Naive thymus-derived CD4-positive, alpha-beta T cell (primary cell): ENCODE results near the gene SLC39A11. TPM values are rescaled to one million over a fixed set of nuclear protein-coding genes. Genes with fewer than 3 reads are reported as not detected.

ENCODE experiments used
- ATAC-seq: fragments of 150-1000 bp; cut with Tn5 transposase; 2 replicates; pipeline ENCODE4 v1.10.0; 2021; ENCODE audit warnings: mild to moderate bottlenecking, moderate library complexity
- CTCF ChIA-PET: fragments of 350-600 bp; sonication (Branson Sonifier 250); formaldehyde crosslinking; loops from one replicate; lab custom pipeline; 2021; ENCODE audit warnings: antibody characterized with exemption; lab: Charles Lee
- POLR2A ChIA-PET: fragments of 350-600 bp; sonication (Branson Sonifier 250); formaldehyde crosslinking; loops from one replicate; lab custom pipeline; 2021; ENCODE audit warnings: antibody characterized with exemption, inconsistent platforms; lab: Charles Lee
- DNase-seq, 9 donors: peaks; one replicate each; pipeline versions ENCODE4 v3.0.0 to v3.0.0-alpha.2; 2020 to 2022; ENCODE audit warnings: mixed read lengths in 1 of 9
- H3K27ac ChIP-seq: one replicate; pipeline ENCODE4 v1.7.0; 2013; ENCODE audit warnings: mild to moderate bottlenecking, low read depth, low read length, moderate library complexity
- H3K27me3 ChIP-seq, 2 donors: one replicate each; pipeline ENCODE4 v1.7.0; 2013; ENCODE audit warnings: low read length in 2 of 2, mild to moderate bottlenecking in 2 of 2, moderate library complexity in 2 of 2; ENCODE audit not compliant: control insufficient read depth in 2 of 2, insufficient read depth in 2 of 2
- H3K36me3 ChIP-seq, 3 experiments: 1 replicate in 2 of 3; 2 replicates in 1 of 3; pipeline ENCODE4 v1.7.0; 2013; ENCODE audit warnings: low read length in 3 of 3, mild to moderate bottlenecking in 3 of 3, moderate library complexity in 1 of 3; ENCODE audit not compliant: insufficient read depth in 3 of 3, control insufficient read depth in 2 of 3
- H3K4me1 ChIP-seq, 2 donors: one replicate each; pipeline ENCODE4 v1.7.0; 2013; ENCODE audit warnings: low read length in 2 of 2, mild to moderate bottlenecking in 2 of 2, moderate library complexity in 1 of 2; ENCODE audit not compliant: control insufficient read depth in 2 of 2, insufficient read depth in 2 of 2
- H3K4me3 ChIP-seq: 2 replicates; pipeline ENCODE4 v1.7.0; 2013; ENCODE audit warnings: mild to moderate bottlenecking, low read length
- H3K9me3 ChIP-seq, 3 experiments: 1 replicate in 2 of 3; 2 replicates in 1 of 3; pipeline ENCODE4 v1.7.0; 2013; ENCODE audit warnings: low read length in 3 of 3; ENCODE audit not compliant: control insufficient read depth in 2 of 3
- H3K27ac Mint-ChIP-seq, 9 donors: one replicate each; pipeline ENCODE4 v1.8.0; 2020 to 2022; ENCODE audit warnings: mixed read lengths in 9 of 9, mild to moderate bottlenecking in 8 of 9, moderate library complexity in 5 of 9, inconsistent platforms in 2 of 9
- H3K27me3 Mint-ChIP-seq, 5 donors: one replicate each; pipeline ENCODE4 v1.8.0; 2021 to 2022; ENCODE audit warnings: mixed read lengths in 5 of 5, mild to moderate bottlenecking in 1 of 5
- H3K36me3 Mint-ChIP-seq, 5 donors: one replicate each; pipeline ENCODE4 v1.8.0; 2020 to 2022; ENCODE audit warnings: mixed read lengths in 5 of 5, mild to moderate bottlenecking in 3 of 5, inconsistent platforms in 1 of 5
- H3K4me1 Mint-ChIP-seq, 7 donors: one replicate each; pipeline ENCODE4 v1.8.0; 2020 to 2022; ENCODE audit warnings: mixed read lengths in 7 of 7, mild to moderate bottlenecking in 3 of 7, inconsistent platforms in 1 of 7
- H3K4me3 Mint-ChIP-seq, 10 donors: one replicate each; pipeline ENCODE4 v1.8.0; 2020 to 2022; ENCODE audit warnings: mild to moderate bottlenecking in 10 of 10, mixed read lengths in 10 of 10, moderate library complexity in 6 of 10, inconsistent platforms in 2 of 10
- H3K9me3 Mint-ChIP-seq, 11 donors: one replicate each; pipeline ENCODE4 v1.8.0; 2020 to 2022; ENCODE audit warnings: mixed read lengths in 11 of 11, mild to moderate bottlenecking in 4 of 11, inconsistent platforms in 1 of 11, moderate library complexity in 1 of 11
- intact Hi-C, 2 donors: fragments of 100-400 bp; cut with micrococcal nuclease; formaldehyde crosslinking; loops; one replicate each; pipeline ENCODE4 v1.15.1; 2023
- polyA plus RNA-seq, 2 donors: library from polyadenylated mRNA; unstranded; fragments of 300-500 nt; fragmentation: Illumina TruSeq; gene quantifications; one replicate each; pipeline ENCODE4 v1.2.3, GENCODE V29; 2021
- total RNA-seq, 6 experiments: library from RNA in 5 of 6; stranded (reverse) in 5 of 6; gene quantifications; 1 replicate in 5 of 6; 2 replicates in 1 of 6; pipeline ENCODE4 v1.2.3 and lab custom pipeline; 2021 to 2026

The SLC39A11 gene
- total and polyA plus RNA-seq, 7 experiments from 2014 or later = 8.5 to 36.7 (median 19.8) TPM

GRCh38 chr17:72702136-72702735, 390.3 kb downstream of the SLC39A11 start:
- no peak overlapping the region for H3K27ac Mint-ChIP-seq
- H3K36me3 Mint-ChIP-seq = peaks cover 4 to 27% (median 22%) of the 10 kb centered on the region in 5 donors
- Histone ChIP-seq H3K36me3 (no peaks in the 10 kb centered on the region), H3K4me1 (no peaks in the 10 kb centered on the region), H3K4me3 (no peak overlapping the region), H3K27ac (no peak overlapping the region), H3K27me3 (no peaks in the 10 kb centered on the region), H3K9me3 (no peaks in the 10 kb centered on the region)
- H3K27me3 Mint-ChIP-seq = no peaks in the 10 kb centered on the region
- intact Hi-C loops = no loop called here
- ChIA-PET CTCF (interaction anchor here (0.6 kb wide), 1 partner anchor 596 kb away, joined by 3 read pairs; no protein-coding TSS in a partner anchor), POLR2A (no interaction called here)
- DNase-seq (no peak), ATAC-seq (no peak)
- H3K4me1 Mint-ChIP-seq = peaks cover 0 to 18% (median 0%) of the 10 kb centered on the region in 7 donors
- H3K4me3 Mint-ChIP-seq = no peak overlapping the region
- H3K9me3 Mint-ChIP-seq = peaks cover 0 to 15% (median 0%) of the 10 kb centered on the region in 11 donors

- no peak overlapping the region for H3K4me3 Mint-ChIP-seq
These were observed 392.3 kb downstream of the SLC39A11 start for GRCh38 chr17:72700226-72700625.

GRCh38 chr17:72699545-72699944, 392.9 kb downstream of the SLC39A11 start:
- Mint-ChIP-seq H3K27me3 (no peaks in the 10 kb centered on the region), H3K9me3 (peaks cover 0 to 11% (median 0%) of the 10 kb centered on the region in 11 donors), H3K36me3 (peaks cover 5 to 30% (median 16%) of the 10 kb centered on the region in 5 donors), H3K4me1 (peaks cover 0 to 5% (median 0%) of the 10 kb centered on the region in 7 donors), H3K4me3 (no peak overlapping the region), H3K27ac (no peak overlapping the region)
- no peak overlapping the region for H3K27ac ChIP-seq
- H3K9me3 ChIP-seq = no peaks in the 10 kb centered on the region
- intact Hi-C loops = no loop called here
- no peak overlapping the region for H3K4me3 ChIP-seq
- no peaks in the 10 kb centered on the region for H3K36me3 ChIP-seq
- no peaks in the 10 kb centered on the region for H3K4me1 ChIP-seq
- POLR2A ChIA-PET = no interaction called here
- CTCF ChIA-PET = no interaction called here
- DNase-seq (no peak), ATAC-seq (no peak)
- H3K27me3 ChIP-seq = no peaks in the 10 kb centered on the region

More at GRCh38 chr17:72700226-72700625, 392.3 kb downstream of the SLC39A11 start:
- Histone ChIP-seq H3K27me3 (no peaks in the 10 kb centered on the region), H3K4me3 (no peak overlapping the region), H3K9me3 (no peaks in the 10 kb centered on the region), H3K27ac (no peak overlapping the region), H3K4me1 (no peaks in the 10 kb centered on the region), H3K36me3 (no peaks in the 10 kb centered on the region)
- ATAC-seq (no peak), DNase-seq (no peak)
- POLR2A ChIA-PET = no interaction called here
- Mint-ChIP-seq H3K36me3 (peaks cover 8 to 33% (median 19%) of the 10 kb centered on the region in 5 donors), H3K27me3 (no peaks in the 10 kb centered on the region), H3K4me1 (peaks cover 0 to 7% (median 0%) of the 10 kb centered on the region in 7 donors), H3K27ac (no peak overlapping the region), H3K9me3 (peaks cover 0 to 13% (median 0%) of the 10 kb centered on the region in 11 donors)
- intact Hi-C loops = no loop called here
- CTCF ChIA-PET = no interaction called here

- ChIA-PET POLR2A (no interaction called here), CTCF (no interaction called here)
- intact Hi-C loops = no loop called here
- Mint-ChIP-seq H3K27ac (no peak overlapping the region), H3K4me1 (peaks cover 0 to 5% (median 0%) of the 10 kb centered on the region in 7 donors), H3K9me3 (peaks cover 0 to 8% (median 0%) of the 10 kb centered on the region in 11 donors), H3K4me3 (no peak overlapping the region), H3K27me3 (no peaks in the 10 kb centered on the region), H3K36me3 (peaks cover 5 to 25% (median 15%) of the 10 kb centered on the region in 5 donors)
- H3K9me3 ChIP-seq = no peaks in the 10 kb centered on the region
- H3K4me3 ChIP-seq = no peak overlapping the region
- no peaks in the 10 kb centered on the region for H3K36me3 ChIP-seq
- no peak for DNase-seq
- no peaks in the 10 kb centered on the region for H3K4me1 ChIP-seq
- no peaks in the 10 kb centered on the region for H3K27me3 ChIP-seq
- no peak overlapping the region for H3K27ac ChIP-seq
- ATAC-seq = no peak
These were observed 394.8 kb downstream of the SLC39A11 start for GRCh38 chr17:72697602-72698146.

- ChIA-PET CTCF (no interaction called here), POLR2A (no interaction called here)
- Histone ChIP-seq H3K4me3 (no peak overlapping the region), H3K27me3 (no peaks in the 10 kb centered on the region), H3K27ac (no peak overlapping the region), H3K36me3 (no peaks in the 10 kb centered on the region), H3K4me1 (no peaks in the 10 kb centered on the region), H3K9me3 (no peaks in the 10 kb centered on the region)
- DNase-seq = no peak
- Mint-ChIP-seq H3K36me3 (peaks cover 4 to 22% (median 10%) of the 10 kb centered on the region in 5 donors), H3K4me1 (peaks cover 0 to 5% (median 0%) of the 10 kb centered on the region in 7 donors), H3K9me3 (peaks cover 0 to 5% (median 0%) of the 10 kb centered on the region in 11 donors), H3K27ac (no peak overlapping the region), H3K4me3 (no peak overlapping the region), H3K27me3 (no peaks in the 10 kb centered on the region)
- intact Hi-C loops = no loop called here
- no peak for ATAC-seq
These were observed 395.8 kb downstream of the SLC39A11 start for GRCh38 chr17:72696721-72697120.

- no peak overlapping the region for H3K4me3 Mint-ChIP-seq
- no peak overlapping the region for H3K4me3 ChIP-seq
- CTCF ChIA-PET = no interaction called here
- intact Hi-C loops = no loop called here
- POLR2A ChIA-PET = no interaction called here
- H3K9me3 ChIP-seq = no peaks in the 10 kb centered on the region
- no peaks in the 10 kb centered on the region for H3K4me1 ChIP-seq
- peaks cover 4 to 25% (median 9%) of the 10 kb centered on the region in 5 donors for H3K36me3 Mint-ChIP-seq
- no peak overlapping the region for H3K27ac Mint-ChIP-seq
- ATAC-seq (no peak), DNase-seq (no peak)
- H3K27ac ChIP-seq = no peak overlapping the region
- H3K27me3 ChIP-seq = no peaks in the 10 kb centered on the region
- peaks cover 0 to 5% (median 0%) of the 10 kb centered on the region in 7 donors for H3K4me1 Mint-ChIP-seq
- H3K9me3 Mint-ChIP-seq = peaks cover 0 to 5% (median 0%) of the 10 kb centered on the region in 11 donors
- no peaks in the 10 kb centered on the region for H3K36me3 ChIP-seq
- H3K27me3 Mint-ChIP-seq = no peaks in the 10 kb centered on the region
These were observed 396.3 kb downstream of the SLC39A11 start for GRCh38 chr17:72696156-72696555.

- Histone ChIP-seq H3K27ac (no peak overlapping the region), H3K4me1 (no peaks in the 10 kb centered on the region), H3K36me3 (no peaks in the 10 kb centered on the region), H3K27me3 (no peaks in the 10 kb centered on the region), H3K9me3 (no peaks in the 10 kb centered on the region), H3K4me3 (no peak overlapping the region)
- Mint-ChIP-seq H3K27ac (no peak overlapping the region), H3K36me3 (peaks cover 0 to 30% (median 4%) of the 10 kb centered on the region in 5 donors), H3K9me3 (no peaks in the 10 kb centered on the region), H3K27me3 (no peaks in the 10 kb centered on the region), H3K4me1 (peaks cover 0 to 5% (median 0%) of the 10 kb centered on the region in 7 donors), H3K4me3 (no peak overlapping the region)
- intact Hi-C loops = no loop called here
- ChIA-PET POLR2A (no interaction called here), CTCF (no interaction called here)
- no peak for DNase-seq
- ATAC-seq = no peak
These were observed 398.5 kb downstream of the SLC39A11 start for GRCh38 chr17:72693956-72694355.
